Adrenal gland (tissue), 5 donors: Measurements from ENCODE around the gene KTN1.

ENCODE experiments used
- POLR2A ChIP-seq, 2 donors: fragments of 450-650 bp; IDR thresholded peaks; one replicate each; pipeline ENCODE4 v1.6.1; 2017; ENCODE audit warnings: antibody characterized with exemption in 2 of 2, mild to moderate bottlenecking in 2 of 2, moderate library complexity in 1 of 2
- TF ChIP-seq, protein P1 (sequence below), 6 experiments: fragments of 450-650 bp in 4 of 6; fragments of 200-600 bp in 2 of 6; sonication (generic) in 1 of 6; IDR thresholded peaks; 1 replicate in 5 of 6; 2 replicates in 1 of 6; pipeline versions ENCODE4 v1.5.1 to v1.8.0; 2016 to 2021; ENCODE audit warnings: antibody characterized with exemption in 6 of 6, mild to moderate bottlenecking in 2 of 6, moderate library complexity in 1 of 6
- donor health status: DM: no; HTN: no; CAD: no.

DNA sequence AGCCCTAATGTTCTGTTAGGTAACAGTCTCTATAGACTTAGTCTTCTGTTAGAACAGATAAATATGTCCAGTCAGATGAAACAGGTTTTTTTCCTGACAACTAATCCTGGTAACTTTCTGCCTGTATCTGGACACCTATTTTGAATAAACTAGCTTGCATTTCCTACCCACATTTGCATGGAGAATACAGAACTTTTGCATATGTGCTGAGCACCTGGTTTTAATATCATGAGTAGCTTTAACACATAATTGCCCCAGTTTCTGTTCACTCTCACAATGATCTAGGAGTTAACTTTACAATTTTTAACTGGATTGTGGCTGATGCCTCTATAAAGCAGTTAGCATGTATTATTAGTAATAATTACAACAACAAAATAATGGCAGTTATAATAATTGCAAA, 111.7 kb downstream of the KTN1 start:
- TF ChIP-seq, protein P1, sequence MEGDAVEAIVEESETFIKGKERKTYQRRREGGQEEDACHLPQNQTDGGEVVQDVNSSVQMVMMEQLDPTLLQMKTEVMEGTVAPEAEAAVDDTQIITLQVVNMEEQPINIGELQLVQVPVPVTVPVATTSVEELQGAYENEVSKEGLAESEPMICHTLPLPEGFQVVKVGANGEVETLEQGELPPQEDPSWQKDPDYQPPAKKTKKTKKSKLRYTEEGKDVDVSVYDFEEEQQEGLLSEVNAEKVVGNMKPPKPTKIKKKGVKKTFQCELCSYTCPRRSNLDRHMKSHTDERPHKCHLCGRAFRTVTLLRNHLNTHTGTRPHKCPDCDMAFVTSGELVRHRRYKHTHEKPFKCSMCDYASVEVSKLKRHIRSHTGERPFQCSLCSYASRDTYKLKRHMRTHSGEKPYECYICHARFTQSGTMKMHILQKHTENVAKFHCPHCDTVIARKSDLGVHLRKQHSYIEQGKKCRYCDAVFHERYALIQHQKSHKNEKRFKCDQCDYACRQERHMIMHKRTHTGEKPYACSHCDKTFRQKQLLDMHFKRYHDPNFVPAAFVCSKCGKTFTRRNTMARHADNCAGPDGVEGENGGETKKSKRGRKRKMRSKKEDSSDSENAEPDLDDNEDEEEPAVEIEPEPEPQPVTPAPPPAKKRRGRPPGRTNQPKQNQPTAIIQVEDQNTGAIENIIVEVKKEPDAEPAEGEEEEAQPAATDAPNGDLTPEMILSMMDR (IDR thresholded peaks at IDR 0.05), result no peak
- no peak for TF ChIP-seq POLR2A (IDR thresholded peaks at IDR 0.05)
